Mucosa of stomach (tissue), 1 donor: ENCODE results near the gene RASA2.

Source experiments
- H3K27me3 ChIP-seq: one replicate; pipeline ENCODE4 v1.7.0; 2013; ENCODE audit warnings: mild to moderate bottlenecking, low read length; ENCODE audit not compliant: control insufficient read depth, insufficient read depth
- H3K36me3 ChIP-seq: one replicate; pipeline ENCODE4 v1.7.0; 2013; ENCODE audit warnings: low read length; ENCODE audit not compliant: control insufficient read depth, insufficient read depth
- H3K4me1 ChIP-seq: one replicate; pipeline ENCODE4 v1.7.0; 2013; ENCODE audit warnings: mild to moderate bottlenecking, low read length; ENCODE audit not compliant: control insufficient read depth, insufficient read depth
- H3K4me3 ChIP-seq: one replicate; pipeline ENCODE4 v1.7.0; 2013; ENCODE audit warnings: low read length
- H3K9ac ChIP-seq: one replicate; pipeline ENCODE4 v1.7.0; 2013; ENCODE audit warnings: mild to moderate bottlenecking, low read length, moderate library complexity
- H3K9me3 ChIP-seq: one replicate; pipeline ENCODE4 v1.7.0; 2013; ENCODE audit warnings: mild to moderate bottlenecking, low read length, moderate library complexity; ENCODE audit not compliant: control insufficient read depth
- donor health status: Pancreatic carcinoma.

The RASA2 gene

DNA sequence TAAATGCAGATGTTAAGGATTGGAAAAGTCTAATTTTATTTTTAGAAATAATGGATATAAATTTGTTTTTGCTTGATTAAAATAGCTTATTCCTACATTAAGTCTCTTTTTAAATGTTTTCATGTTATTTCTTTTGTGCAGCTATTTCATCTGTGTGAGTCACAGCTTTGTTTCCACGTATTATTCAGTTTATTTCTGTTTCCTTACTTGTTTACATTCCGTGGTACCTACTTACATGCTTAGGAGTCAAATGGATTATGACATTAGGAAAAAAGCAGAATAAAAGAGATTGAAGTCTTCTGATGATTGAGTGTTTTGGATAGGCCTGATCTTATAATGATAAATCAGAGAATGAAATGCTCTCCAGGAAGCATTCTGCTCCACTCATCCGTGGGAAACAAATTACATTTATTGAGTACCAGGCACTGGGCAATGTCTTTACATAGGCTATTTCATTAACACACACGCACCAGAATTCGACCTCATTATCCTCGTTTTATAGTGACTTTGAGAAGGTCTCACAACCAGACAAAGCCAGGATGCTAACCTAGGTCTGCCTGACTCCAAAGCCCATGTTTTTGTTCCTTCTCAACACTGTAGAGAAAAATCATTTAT is 38.1 kb upstream of the RASA2 start:
- Histone ChIP-seq H3K4me3 (no peak overlapping the region), H3K36me3 (peaks cover 5% of the 10 kb centered on the region), H3K27me3 (no peaks in the 10 kb centered on the region), H3K4me1 (peaks cover 13% of the 10 kb centered on the region), H3K9me3 (no peaks in the 10 kb centered on the region), H3K9ac (no peak overlapping the region)

DNA sequence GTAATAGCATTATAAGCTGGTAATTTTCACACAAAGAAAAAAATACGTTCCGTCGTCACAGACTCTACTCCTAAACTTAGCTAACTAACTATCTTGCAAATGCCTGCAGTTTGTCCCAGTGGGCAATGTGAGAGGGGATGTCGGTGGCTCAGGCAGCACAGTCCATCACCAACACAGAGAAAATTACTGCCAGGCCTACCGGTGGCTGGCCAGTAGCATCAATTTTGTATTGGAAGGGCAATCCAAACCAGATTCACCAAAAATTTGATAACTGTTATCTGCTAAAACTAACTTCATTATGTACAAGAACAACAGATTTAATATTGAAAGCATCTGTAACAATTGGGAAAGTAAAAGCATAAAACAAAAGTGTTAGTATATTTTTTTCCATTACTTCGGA is 37.4 kb upstream of the RASA2 start:
- no peak overlapping the region for H3K4me3 ChIP-seq
- no peaks in the 10 kb centered on the region for H3K9me3 ChIP-seq
- peaks cover 20% of the 10 kb centered on the region for H3K4me1 ChIP-seq
- H3K36me3 ChIP-seq: peaks cover 5% of the 10 kb centered on the region
- H3K9ac ChIP-seq: no peak overlapping the region
- no peaks in the 10 kb centered on the region for H3K27me3 ChIP-seq

DNA sequence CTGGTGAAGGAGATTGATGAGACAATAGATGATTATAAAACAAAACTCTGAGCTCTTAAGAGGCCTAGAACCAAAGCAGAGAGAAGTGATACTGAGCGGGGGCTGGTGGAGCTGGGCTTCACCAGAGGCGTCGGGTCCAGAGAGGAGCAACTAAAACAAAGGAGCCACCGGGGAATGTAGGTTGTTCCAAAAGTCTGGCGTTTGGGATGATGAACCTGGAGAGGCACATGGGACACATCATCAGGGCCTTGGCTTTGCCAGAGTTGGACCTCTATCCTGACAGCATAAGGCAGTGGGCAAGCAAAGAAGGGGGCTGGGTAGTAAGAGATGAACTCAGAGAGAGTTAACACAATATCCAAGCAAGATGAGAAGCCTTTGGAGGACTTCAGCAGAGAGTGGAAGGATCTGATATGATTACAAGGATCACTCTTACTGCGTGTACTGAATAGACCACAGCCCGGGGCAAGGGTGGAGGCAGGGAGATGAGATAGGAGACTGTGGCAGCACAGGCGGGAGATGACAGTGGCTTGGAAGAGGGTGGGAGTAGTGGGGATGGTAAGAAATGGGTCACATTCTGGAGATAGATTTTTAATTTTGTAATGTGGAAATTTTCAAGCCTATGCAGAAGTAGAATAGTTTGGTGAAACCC is 36.0 kb upstream of the RASA2 start:
- Histone ChIP-seq H3K36me3 (no peaks in the 10 kb centered on the region), H3K27me3 (no peaks in the 10 kb centered on the region), H3K9me3 (no peaks in the 10 kb centered on the region), H3K9ac (no peak overlapping the region), H3K4me1 (peaks cover 33% of the 10 kb centered on the region), H3K4me3 (no peak overlapping the region)

- no peaks in the 10 kb centered on the region for H3K27me3 ChIP-seq
- H3K36me3 ChIP-seq: no peaks in the 10 kb centered on the region
- no peaks in the 10 kb centered on the region for H3K9me3 ChIP-seq
- H3K9ac ChIP-seq: peak overlapping the region; percentile 2
- peaks cover 45% of the 10 kb centered on the region for H3K4me1 ChIP-seq
- no peak overlapping the region for H3K4me3 ChIP-seq
Measured at GRCh38 chr3:141452045-141452444, 34.8 kb upstream of the RASA2 start.

GRCh38 chr3:141452773-141453172 is 34.1 kb upstream of the RASA2 start:
- Histone ChIP-seq H3K27me3 (no peaks in the 10 kb centered on the region), H3K36me3 (no peaks in the 10 kb centered on the region), H3K4me1 (peaks cover 52% of the 10 kb centered on the region), H3K9me3 (no peaks in the 10 kb centered on the region), H3K4me3 (no peak overlapping the region), H3K9ac (peak overlapping the region; percentile 2)

DNA sequence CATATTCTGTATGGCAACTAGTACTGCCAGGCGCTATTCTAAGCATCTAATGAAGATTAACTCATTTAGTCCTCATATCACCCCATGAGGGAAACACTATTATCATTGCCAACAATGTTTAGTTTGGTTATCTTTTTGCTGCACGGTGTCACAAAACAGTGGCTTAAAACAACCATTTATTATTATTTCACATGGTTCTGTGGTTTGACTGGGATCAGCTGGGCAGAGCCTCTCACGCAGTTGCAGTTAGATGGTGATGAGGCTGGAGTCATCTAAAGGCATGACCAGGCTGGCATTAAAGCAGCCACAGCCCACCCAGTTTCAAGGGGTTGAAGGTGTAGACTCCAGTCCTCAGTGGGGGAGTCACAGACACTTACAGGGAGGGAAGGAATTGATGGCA is 32.8 kb upstream of the RASA2 start:
- H3K27me3 ChIP-seq: no peaks in the 10 kb centered on the region
- H3K9me3 ChIP-seq: no peaks in the 10 kb centered on the region
- H3K4me3 ChIP-seq: no peak overlapping the region
- H3K36me3 ChIP-seq: no peaks in the 10 kb centered on the region
- peaks cover 53% of the 10 kb centered on the region for H3K4me1 ChIP-seq
- H3K9ac ChIP-seq: no peak overlapping the region

- no peaks in the 10 kb centered on the region for H3K36me3 ChIP-seq
- peak overlapping the region; percentile 17 for H3K4me3 ChIP-seq
- H3K9me3 ChIP-seq: no peaks in the 10 kb centered on the region
- H3K4me1 ChIP-seq: peaks cover 53% of the 10 kb centered on the region
- peak overlapping the region; percentile 2 for H3K9ac ChIP-seq
- no peaks in the 10 kb centered on the region for H3K27me3 ChIP-seq
Measured at GRCh38 chr3:141454906-141455602, 31.8 kb upstream of the RASA2 start.

DNA sequence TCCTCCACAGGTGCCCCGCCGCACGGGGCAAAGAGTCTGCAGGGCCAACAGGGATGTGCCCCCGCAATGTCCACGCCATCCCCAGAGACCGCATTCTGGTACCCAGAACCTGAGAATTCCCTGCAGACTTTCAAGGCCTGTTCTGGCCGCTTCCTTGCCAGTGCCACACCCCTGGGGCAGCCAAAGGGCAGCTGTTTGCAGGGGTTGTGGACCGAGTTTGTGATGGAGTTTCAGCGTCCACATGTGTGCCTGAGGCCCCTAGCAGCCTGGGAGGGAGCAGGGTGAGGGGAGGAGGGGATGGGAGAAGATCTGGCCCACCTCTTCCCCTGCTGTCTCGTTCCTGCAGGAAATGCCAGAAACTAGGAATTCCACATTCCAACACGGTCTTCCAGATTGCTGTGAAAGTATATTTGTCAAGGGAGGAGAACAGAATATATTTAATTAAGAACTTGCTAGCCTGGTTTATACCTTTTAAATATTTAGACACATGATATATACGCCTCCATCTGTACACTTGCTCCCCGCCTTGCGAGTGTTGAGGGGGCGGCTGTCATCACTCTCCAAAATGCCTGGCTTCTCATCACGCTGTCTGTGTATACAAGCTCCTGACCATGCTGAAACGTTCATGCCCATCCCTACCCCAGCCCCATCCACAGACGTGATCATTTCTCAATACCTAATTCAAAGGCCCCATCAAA is 31.1 kb upstream of the RASA2 start:
- Histone ChIP-seq H3K9me3 (no peaks in the 10 kb centered on the region), H3K9ac (peak overlapping the region; percentile 2), H3K4me1 (peaks cover 53% of the 10 kb centered on the region), H3K27me3 (no peaks in the 10 kb centered on the region), H3K4me3 (peak overlapping the region; percentile 17), H3K36me3 (no peaks in the 10 kb centered on the region)

DNA sequence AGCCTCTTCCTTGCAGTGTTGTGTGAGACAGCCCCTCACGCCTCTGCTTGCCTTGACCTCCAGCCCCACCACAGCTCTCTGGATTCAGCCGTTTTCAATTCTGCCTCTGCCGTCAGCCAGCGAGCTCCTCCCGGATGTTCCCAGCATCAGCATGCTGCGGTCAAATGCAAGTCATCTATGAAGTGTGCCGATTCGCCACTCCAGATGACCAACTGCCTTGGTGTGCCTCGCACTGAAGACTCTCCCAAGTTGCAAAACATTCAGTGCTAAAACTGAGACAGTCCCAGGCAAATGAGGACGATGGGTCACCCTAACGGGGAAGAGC is 30.6 kb upstream of the RASA2 start:
- Histone ChIP-seq H3K27me3 (no peaks in the 10 kb centered on the region), H3K4me1 (peaks cover 53% of the 10 kb centered on the region), H3K36me3 (no peaks in the 10 kb centered on the region), H3K9me3 (no peaks in the 10 kb centered on the region), H3K9ac (no peak overlapping the region), H3K4me3 (no peak overlapping the region)

DNA sequence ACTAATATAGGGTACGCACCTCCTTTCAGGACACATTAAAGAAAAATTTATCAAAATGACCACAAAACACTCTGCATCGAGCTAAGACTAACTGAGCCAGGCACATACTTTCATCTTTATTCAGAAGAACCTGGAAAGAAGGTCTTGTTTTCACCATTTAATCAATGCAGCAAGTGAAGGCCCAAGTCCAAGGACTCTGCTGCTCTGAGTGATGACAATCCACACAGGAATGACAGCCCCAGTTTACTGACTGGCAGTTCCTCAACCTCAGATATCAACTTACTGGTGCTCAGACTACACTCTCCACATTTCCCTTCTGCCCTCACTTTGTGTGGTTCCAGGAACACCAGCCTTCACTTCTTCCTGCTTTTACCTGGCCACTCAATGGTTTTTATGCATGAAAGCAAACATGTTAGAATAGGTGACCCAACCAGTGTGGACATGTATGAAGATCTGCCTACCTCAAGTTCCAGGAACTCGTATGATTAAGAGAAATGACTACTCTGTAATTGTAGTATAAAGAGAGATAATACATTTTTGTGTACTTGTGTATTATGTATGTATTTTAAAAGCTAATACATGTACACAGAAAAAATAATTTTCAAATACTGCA is 29.1 kb upstream of the RASA2 start:
- H3K9ac ChIP-seq: no peak overlapping the region
- no peak overlapping the region for H3K4me3 ChIP-seq
- no peaks in the 10 kb centered on the region for H3K27me3 ChIP-seq
- H3K4me1 ChIP-seq: peaks cover 43% of the 10 kb centered on the region
- no peaks in the 10 kb centered on the region for H3K36me3 ChIP-seq
- H3K9me3 ChIP-seq: no peaks in the 10 kb centered on the region

- Histone ChIP-seq H3K36me3 (no peaks in the 10 kb centered on the region), H3K4me1 (peaks cover 37% of the 10 kb centered on the region), H3K27me3 (no peaks in the 10 kb centered on the region), H3K9me3 (no peaks in the 10 kb centered on the region), H3K9ac (no peak overlapping the region), H3K4me3 (no peak overlapping the region)
Measured at GRCh38 chr3:141459008-141459407, 27.8 kb upstream of the RASA2 start.
